BJ (cell line): ENCODE measurements around the gene OR4K5. TPM values are rescaled to one million over a fixed set of nuclear protein-coding genes. Genes with fewer than 3 reads are reported as not detected.

Experiments
- CTCF ChIA-PET: fragments of 350-600 bp; formaldehyde crosslinking; extraction: SDS; loops from one replicate; lab custom pipeline; 2021; ENCODE audit warnings: antibody characterized with exemption, inconsistent platforms; lab: Yijun Ruan, JAX
- POLR2A ChIA-PET: fragments of 300-600 bp; sonication (Branson Sonifier 250); formaldehyde crosslinking; extraction: SDS; loops from one replicate; lab custom pipeline; 2021; ENCODE audit warnings: antibody characterized with exemption; lab: Charles Lee
- DNase-seq: peaks from one replicate; pipeline ENCODE4 v3.0.0-alpha.2; 2011; ENCODE audit warnings: low read depth
- H3K27me3 ChIP-seq: 2 replicates; pipeline ENCODE4 v1.6.0; 2011; ENCODE audit warnings: low read length; ENCODE audit not compliant: control insufficient read depth, insufficient read depth
- H3K36me3 ChIP-seq: 2 replicates; pipeline ENCODE4 v1.5.1; 2011; ENCODE audit warnings: low read length; ENCODE audit not compliant: control insufficient read depth, insufficient read depth
- H3K4me3 ChIP-seq: 2 replicates; pipeline ENCODE4 v1.5.1; 2011; ENCODE audit warnings: low read depth, mild to moderate bottlenecking, control low read depth, low read length
- CTCF ChIP-seq: IDR thresholded peaks from 2 replicates; pipeline ENCODE4 v1.5.1; 2011; ENCODE audit warnings: low read depth, mild to moderate bottlenecking, control low read depth, inconsistent platforms, low read length, moderate library complexity; ENCODE audit not compliant: insufficient read depth
- polyA plus RNA-seq: library from polyadenylated mRNA; depleted of rRNA; stranded (reverse); fragments of >200 nt; gene quantifications from 2 replicates; pipeline ENCODE4 v1.2.3, GENCODE V29; 2011

OR4K5 gene
- polyA plus RNA-seq, 1 experiment: not detected

GRCh38 chr14:19900999-19901398, 19.4 kb upstream of the OR4K5 start:
- H3K4me3 ChIP-seq: no peak overlapping the region
- CTCF ChIA-PET: no interaction called here
- no peaks in the 10 kb centered on the region for H3K36me3 ChIP-seq
- TF ChIP-seq CTCF: no peak
- POLR2A ChIA-PET: no interaction called here
- no peak for DNase-seq
- no peaks in the 10 kb centered on the region for H3K27me3 ChIP-seq

GRCh38 chr14:19902409-19902808, 18.0 kb upstream of the OR4K5 start:
- DNase-seq: no peak
- Histone ChIP-seq H3K27me3 (no peaks in the 10 kb centered on the region), H3K36me3 (no peaks in the 10 kb centered on the region), H3K4me3 (no peak overlapping the region)
- no peak for TF ChIP-seq CTCF
- CTCF ChIA-PET: no interaction called here
- POLR2A ChIA-PET: no interaction called here

- DNase-seq: no peak
- H3K27me3 ChIP-seq: no peaks in the 10 kb centered on the region
- H3K4me3 ChIP-seq: no peak overlapping the region
- ChIA-PET POLR2A (no interaction called here), CTCF (no interaction called here)
- no peak for TF ChIP-seq CTCF
- H3K36me3 ChIP-seq: no peaks in the 10 kb centered on the region
Measured at GRCh38 chr14:19906665-19907064, 13.7 kb upstream of the OR4K5 start.

GRCh38 chr14:19911114-19911513, 9.3 kb upstream of the OR4K5 start:
- Histone ChIP-seq H3K36me3 (no peaks in the 10 kb centered on the region), H3K27me3 (no peaks in the 10 kb centered on the region), H3K4me3 (no peak overlapping the region)
- ChIA-PET POLR2A (no interaction called here), CTCF (no interaction called here)
- DNase-seq: no peak
- no peak for TF ChIP-seq CTCF

GRCh38 chr14:19917243-19917642, 3.2 kb upstream of the OR4K5 start:
- Histone ChIP-seq H3K36me3 (no peaks in the 10 kb centered on the region), H3K4me3 (no peak overlapping the region), H3K27me3 (no peaks in the 10 kb centered on the region)
- CTCF ChIA-PET: no interaction called here
- no peak for DNase-seq
- no peak for TF ChIP-seq CTCF
- POLR2A ChIA-PET: no interaction called here
